ENCODE results near the gene RDH13. TPM values are rescaled to one million over a fixed set of nuclear protein-coding genes. Genes with fewer than 3 reads are reported as not detected.

Gene RDH13
- total RNA-seq, 1 experiment from 2014 or later = 43.3 TPM

GRCh38 chr19:55091126-55091910 is 28.4 kb upstream of the RDH13 start:
- Histone ChIP-seq H3K9me3 (no peaks in the 10 kb centered on the region), H3K4me3 (ENCODE audit: low read depth, low read length) (no peak overlapping the region), H3K27me3 (replicated peaks; ENCODE audit: control insufficient read depth, insufficient read depth, low read length) (no peaks in the 10 kb centered on the region), H3K4me1 (no peaks in the 10 kb centered on the region), H3K36me3 (ENCODE audit: control insufficient read depth, insufficient read depth, low read length) (peaks cover 5% of the 10 kb centered on the region)
- intact Hi-C loops (cut with micrococcal nuclease; ENCODE audit: unreplicated experiment) = no loop called here
- Mint-ChIP-seq H3K4me1 (ENCODE audit: low read depth, unreplicated experiment) (peaks cover 9% of the 10 kb centered on the region), H3K36me3 (ENCODE audit: insufficient read depth, unreplicated experiment) (peaks cover 65% of the 10 kb centered on the region), H3K4me3 (ENCODE audit: unreplicated experiment) (no peak overlapping the region), H3K27ac (ENCODE audit: unreplicated experiment) (peak overlapping the region; percentile 28), H3K9me3 (ENCODE audit: unreplicated experiment) (no peaks in the 10 kb centered on the region), H3K27me3 (ENCODE audit: insufficient read depth, unreplicated experiment) (no peaks in the 10 kb centered on the region)
- BruUV-seq (replicated peaks) = TSS peak; percentile 82
- no peak for DNase-seq
- no peak for TF ChIP-seq CTCF (IDR thresholded peaks at IDR 0.05; ENCODE audit: insufficient read depth in 1 of 2, low read depth in 1 of 2, low read length in 1 of 2, severe bottlenecking in 1 of 2, unreplicated experiment in 1 of 2)
- ChIA-PET POLR2A (no interaction called here), CTCF (no interaction called here)

- intact Hi-C loops (cut with micrococcal nuclease; ENCODE audit: unreplicated experiment) = no loop called here
- Histone ChIP-seq H3K9me3 (no peaks in the 10 kb centered on the region), H3K27me3 (replicated peaks; ENCODE audit: control insufficient read depth, insufficient read depth, low read length) (no peaks in the 10 kb centered on the region), H3K4me1 (no peaks in the 10 kb centered on the region), H3K4me3 (ENCODE audit: low read depth, low read length) (no peak overlapping the region), H3K36me3 (ENCODE audit: control insufficient read depth, insufficient read depth, low read length) (peaks cover 5% of the 10 kb centered on the region)
- CTCF ChIA-PET = interaction anchor here (0.6 kb wide), 1 partner anchor 540 kb away, joined by 3 read pairs; no protein-coding TSS in a partner anchor
- Mint-ChIP-seq H3K36me3 (ENCODE audit: insufficient read depth, unreplicated experiment) (peaks cover 70% of the 10 kb centered on the region), H3K27ac (ENCODE audit: unreplicated experiment) (no peak overlapping the region), H3K4me1 (ENCODE audit: low read depth, unreplicated experiment) (peaks cover 9% of the 10 kb centered on the region), H3K4me3 (ENCODE audit: unreplicated experiment) (no peak overlapping the region), H3K9me3 (ENCODE audit: unreplicated experiment) (no peaks in the 10 kb centered on the region), H3K27me3 (ENCODE audit: insufficient read depth, unreplicated experiment) (no peaks in the 10 kb centered on the region)
- BruUV-seq (replicated peaks) = no TSS peak
- POLR2A ChIA-PET = no interaction called here
- no peak for TF ChIP-seq CTCF (IDR thresholded peaks at IDR 0.05; ENCODE audit: insufficient read depth in 1 of 2, low read depth in 1 of 2, low read length in 1 of 2, severe bottlenecking in 1 of 2, unreplicated experiment in 1 of 2)
- no peak for DNase-seq
These were observed 27.6 kb upstream of the RDH13 start for GRCh38 chr19:55090564-55090963.

- no peaks in the 10 kb centered on the region for H3K4me1 ChIP-seq
These were observed 26.5 kb upstream of the RDH13 start for GRCh38 chr19:55089342-55089944.

More at GRCh38 chr19:55089342-55089944, 26.5 kb upstream of the RDH13 start:
- no peak overlapping the region for H3K4me3 Mint-ChIP-seq (ENCODE audit: unreplicated experiment)
- H3K27me3 ChIP-seq (replicated peaks; ENCODE audit: control insufficient read depth, insufficient read depth, low read length) = no peaks in the 10 kb centered on the region
- H3K36me3 Mint-ChIP-seq (ENCODE audit: insufficient read depth, unreplicated experiment) = peaks cover 73% of the 10 kb centered on the region
- no peaks in the 10 kb centered on the region for H3K9me3 Mint-ChIP-seq (ENCODE audit: unreplicated experiment)
- peaks cover 5% of the 10 kb centered on the region for H3K36me3 ChIP-seq (ENCODE audit: control insufficient read depth, insufficient read depth, low read length)
- H3K4me1 Mint-ChIP-seq (ENCODE audit: low read depth, unreplicated experiment) = peaks cover 9% of the 10 kb centered on the region
- ChIA-PET CTCF (interaction anchor here (0.6 to 1.8 kb wide), 5 partner anchors 43 to 71 kb away, joined by 3 to 16 read pairs (median 4); no protein-coding TSS in a partner anchor), POLR2A (interaction anchor here (0.6 to 0.8 kb wide), 2 partner anchors 9 to 52 kb away, joined by 3 to 7 read pairs; no protein-coding TSS in a partner anchor)
- BruUV-seq (replicated peaks) = no TSS peak
- no peak for TF ChIP-seq CTCF (IDR thresholded peaks at IDR 0.05; ENCODE audit: insufficient read depth in 1 of 2, low read depth in 1 of 2, low read length in 1 of 2, severe bottlenecking in 1 of 2, unreplicated experiment in 1 of 2)
- H3K4me3 ChIP-seq (ENCODE audit: low read depth, low read length) = no peak overlapping the region
- no peak overlapping the region for H3K27ac Mint-ChIP-seq (ENCODE audit: unreplicated experiment)
- DNase-seq = no peak
- no peaks in the 10 kb centered on the region for H3K27me3 Mint-ChIP-seq (ENCODE audit: insufficient read depth, unreplicated experiment)
- H3K9me3 ChIP-seq = no peaks in the 10 kb centered on the region
- intact Hi-C loops (cut with micrococcal nuclease; ENCODE audit: unreplicated experiment) = loop anchor here (2.0 kb wide), 1 partner anchor 43 kb away; no protein-coding TSS in a partner anchor

All from Caco-2 (cell line).